GM12878 (cell line): ENCODE measurements around the gene SCAI. TPM values are rescaled to one million over a fixed set of nuclear protein-coding genes. Genes with fewer than 3 reads are reported as not detected.
A peak's percentile ranks its signal among the peaks of the same experiment; 100 is the strongest.

Source experiments
- FOXM1 ChIP-seq: IDR thresholded peaks from 2 replicates; pipeline ENCODE4 v1.6.1; 2012; ENCODE audit warnings: low read depth, mild to moderate bottlenecking, inconsistent platforms, low read length, moderate library complexity
- RAD51 ChIP-seq: fragments of 450-650 bp; IDR thresholded peaks from 2 replicates; pipeline ENCODE4 v1.6.1; 2016; ENCODE audit warnings: moderate library complexity, mild to moderate bottlenecking, inconsistent platforms
- SIX5 ChIP-seq: IDR thresholded peaks from 2 replicates; pipeline ENCODE4 v1.6.1; 2011; ENCODE audit warnings: mild to moderate bottlenecking, low read depth, low read length, moderate library complexity; ENCODE audit not compliant: severe bottlenecking
- TBL1XR1 ChIP-seq: IDR thresholded peaks from 2 replicates; pipeline ENCODE4 v1.6.1; 2012; ENCODE audit warnings: low read depth, low read length, improper control_type of control experiment
- ZNF207 ChIP-seq: fragments of 450-650 bp; IDR thresholded peaks from 2 replicates; pipeline ENCODE4 v1.6.1; 2014; ENCODE audit warnings: antibody characterized with exemption, mild to moderate bottlenecking, borderline replicate concordance
- ZNF384 ChIP-seq: IDR thresholded peaks from 2 replicates; pipeline ENCODE4 v1.6.1; 2012; ENCODE audit warnings: low read depth, mild to moderate bottlenecking, low read length, improper control_type of control experiment, borderline replicate concordance
- polyA plus RNA-seq, 11 experiments: library from polyadenylated mRNA; depleted of rRNA in 4 of 11; unstranded in 6 of 11; stranded (reverse) in 5 of 11; fragments of >200 nt; fragmentation: Nextera tagmentation in 4 of 11; fragmentation: Illumina TruSeq in 1 of 11; extraction: Ambion mirVana in 4 of 11; extraction: Trizol in 1 of 11; gene quantifications; 1 replicate in 1 of 11; 2 replicates in 10 of 11; pipeline versions ENCODE4 v1.2.1 to v1.2.3, GENCODE V29; 2011 to 2016; ENCODE audit warnings: inconsistent platforms in 2 of 11, missing spikeins in 2 of 11, low read depth in 1 of 11
- total RNA-seq, 4 experiments: library from RNA; depleted of rRNA in 3 of 4; stranded (reverse); fragments of >200 nt in 3 of 4; fragmentation: Illumina TruSeq in 1 of 4; extraction: Trizol in 1 of 4; gene quantifications; 2 replicates each; pipeline versions ENCODE4 v1.2.1 to v1.2.3, GENCODE V29; 2013 to 2021
- TF ChIP-seq, protein P1 (sequence below): fragments of 450-650 bp; IDR thresholded peaks from 2 replicates; pipeline ENCODE4 v1.6.1; 2018; ENCODE audit warnings: borderline replicate concordance, mild to moderate bottlenecking; ENCODE audit not compliant: partially characterized antibody
- TF ChIP-seq, protein P2 (sequence below): fragments of 450-650 bp; IDR thresholded peaks from 2 replicates; pipeline ENCODE4 v1.6.1; 2017; ENCODE audit warnings: antibody characterized with exemption, mild to moderate bottlenecking, moderate library complexity

SCAI gene
- total and polyA plus RNA-seq, 10 of the 15 experiments (the other 5 are each of a cell fraction or from before 2014, with no cell fraction given): 0.52 to 8.8 (median 5.1) TPM

- TF ChIP-seq SIX5 (peak; percentile 96), TBL1XR1 (peak; percentile 58; the same call in 1 of the 2 replicates), ZNF207 (peak; percentile 83; the same call in 1 of the 2 replicates), ZNF384 (no peak), RAD51 (no peak), FOXM1 (no peak)
- TF ChIP-seq, protein P1, sequence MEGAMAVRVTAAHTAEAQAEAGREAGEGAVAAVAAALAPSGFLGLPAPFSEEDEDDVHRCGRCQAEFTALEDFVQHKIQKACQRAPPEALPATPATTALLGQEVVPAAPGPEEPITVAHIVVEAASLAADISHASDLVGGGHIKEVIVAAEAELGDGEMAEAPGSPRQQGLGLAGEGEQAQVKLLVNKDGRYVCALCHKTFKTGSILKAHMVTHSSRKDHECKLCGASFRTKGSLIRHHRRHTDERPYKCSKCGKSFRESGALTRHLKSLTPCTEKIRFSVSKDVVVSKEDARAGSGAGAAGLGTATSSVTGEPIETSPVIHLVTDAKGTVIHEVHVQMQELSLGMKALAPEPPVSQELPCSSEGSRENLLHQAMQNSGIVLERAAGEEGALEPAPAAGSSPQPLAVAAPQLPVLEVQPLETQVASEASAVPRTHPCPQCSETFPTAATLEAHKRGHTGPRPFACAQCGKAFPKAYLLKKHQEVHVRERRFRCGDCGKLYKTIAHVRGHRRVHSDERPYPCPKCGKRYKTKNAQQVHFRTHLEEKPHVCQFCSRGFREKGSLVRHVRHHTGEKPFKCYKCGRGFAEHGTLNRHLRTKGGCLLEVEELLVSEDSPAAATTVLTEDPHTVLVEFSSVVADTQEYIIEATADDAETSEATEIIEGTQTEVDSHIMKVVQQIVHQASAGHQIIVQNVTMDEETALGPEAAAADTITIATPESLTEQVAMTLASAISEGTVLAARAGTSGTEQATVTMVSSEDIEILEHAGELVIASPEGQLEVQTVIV: peak; percentile 39
- TF ChIP-seq, protein P2, sequence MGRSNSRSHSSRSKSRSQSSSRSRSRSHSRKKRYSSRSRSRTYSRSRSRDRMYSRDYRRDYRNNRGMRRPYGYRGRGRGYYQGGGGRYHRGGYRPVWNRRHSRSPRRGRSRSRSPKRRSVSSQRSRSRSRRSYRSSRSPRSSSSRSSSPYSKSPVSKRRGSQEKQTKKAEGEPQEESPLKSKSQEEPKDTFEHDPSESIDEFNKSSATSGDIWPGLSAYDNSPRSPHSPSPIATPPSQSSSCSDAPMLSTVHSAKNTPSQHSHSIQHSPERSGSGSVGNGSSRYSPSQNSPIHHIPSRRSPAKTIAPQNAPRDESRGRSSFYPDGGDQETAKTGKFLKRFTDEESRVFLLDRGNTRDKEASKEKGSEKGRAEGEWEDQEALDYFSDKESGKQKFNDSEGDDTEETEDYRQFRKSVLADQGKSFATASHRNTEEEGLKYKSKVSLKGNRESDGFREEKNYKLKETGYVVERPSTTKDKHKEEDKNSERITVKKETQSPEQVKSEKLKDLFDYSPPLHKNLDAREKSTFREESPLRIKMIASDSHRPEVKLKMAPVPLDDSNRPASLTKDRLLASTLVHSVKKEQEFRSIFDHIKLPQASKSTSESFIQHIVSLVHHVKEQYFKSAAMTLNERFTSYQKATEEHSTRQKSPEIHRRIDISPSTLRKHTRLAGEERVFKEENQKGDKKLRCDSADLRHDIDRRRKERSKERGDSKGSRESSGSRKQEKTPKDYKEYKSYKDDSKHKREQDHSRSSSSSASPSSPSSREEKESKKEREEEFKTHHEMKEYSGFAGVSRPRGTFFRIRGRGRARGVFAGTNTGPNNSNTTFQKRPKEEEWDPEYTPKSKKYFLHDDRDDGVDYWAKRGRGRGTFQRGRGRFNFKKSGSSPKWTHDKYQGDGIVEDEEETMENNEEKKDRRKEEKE: no peak
Observed at GRCh38 chr9:125189361-125190289, 46.3 kb upstream of the SCAI start, which contains the start of gene PPP6C (continued).
